GM12891 (cell line): ENCODE results near the gene SPATA20.

ENCODE experiments used
- PAX5 ChIP-seq: IDR thresholded peaks from 2 replicates; pipeline ENCODE4 v1.6.1; 2011; ENCODE audit warnings: low read length, moderate library complexity, mild to moderate bottlenecking; ENCODE audit not compliant: insufficient read depth, severe bottlenecking
- POLR2A ChIP-seq: IDR thresholded peaks from 2 replicates; pipeline ENCODE4 v1.6.1; 2011; ENCODE audit warnings: low read depth, low read length, control low read depth
- POLR2AphosphoS5 ChIP-seq: IDR thresholded peaks from 2 replicates; pipeline ENCODE4 v1.6.1; 2011; ENCODE audit warnings: low read depth, low read length, control low read depth
- POU2F2 ChIP-seq: IDR thresholded peaks from 2 replicates; pipeline ENCODE4 v1.6.1; 2011; ENCODE audit warnings: low read depth, mild to moderate bottlenecking, control low read depth, low read length, moderate library complexity
- SPI1 ChIP-seq: IDR thresholded peaks from 2 replicates; pipeline ENCODE4 v1.6.1; 2011; ENCODE audit warnings: low read depth, low read length, control low read depth
- TAF1 ChIP-seq: IDR thresholded peaks from 2 replicates; pipeline ENCODE4 v1.6.1; 2011; ENCODE audit warnings: low read depth, low read length, control low read depth

- TF ChIP-seq POLR2AphosphoS5 (no peak), POLR2A (no peak), TAF1 (no peak), SPI1 (no peak), PAX5 (no peak), POU2F2 (no peak)
These were observed 10.7 kb downstream of the SPATA20 start for GRCh38 chr17:50557630-50558029.
